Measurements from ENCODE around the gene VSNL1.
A peak's percentile ranks its signal among the peaks of the same experiment; 100 is the strongest.

Gene VSNL1

DNA sequence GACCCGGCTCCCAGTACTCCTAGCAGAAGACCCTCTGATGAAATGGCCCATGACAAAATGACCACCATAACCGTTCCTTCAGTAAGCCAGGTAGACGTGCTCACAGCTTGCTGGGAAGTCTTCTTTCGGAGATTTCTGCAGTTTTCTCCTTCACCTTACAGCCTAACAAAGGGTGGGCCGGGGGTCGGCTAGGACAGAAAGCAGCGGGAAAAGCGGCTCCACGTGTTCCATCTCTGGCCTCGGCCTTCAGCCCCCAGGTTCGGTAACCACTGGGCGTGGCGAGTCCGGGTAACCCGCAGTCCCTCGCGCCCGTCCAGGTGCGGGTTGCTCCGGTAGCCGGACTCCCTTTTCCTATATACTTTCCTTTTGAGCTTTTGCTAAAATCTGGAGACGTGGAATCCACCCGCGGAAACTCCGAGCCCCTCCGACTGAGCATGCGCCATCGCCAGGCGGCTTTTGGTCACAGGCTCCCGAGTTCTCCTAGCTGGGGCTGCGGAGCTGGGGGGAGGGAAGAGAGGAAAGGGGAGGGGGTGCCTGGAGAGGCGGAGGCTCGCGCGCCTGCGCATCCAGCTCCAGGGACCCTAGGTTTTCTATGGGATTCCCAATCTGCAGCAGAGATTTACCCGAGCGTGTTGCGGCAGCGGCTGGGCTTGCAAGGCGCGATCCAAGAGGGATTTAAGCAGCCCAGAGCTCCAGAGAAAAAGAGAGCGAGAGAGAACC, at the start of gene VSNL1:
Gene VSNL1 (plus strand): TSS at position 604 of the 720 bp plus-strand sequence. CDS start 51,379 bp downstream, outside the sequence.
- peak; percentile 39 to 83 for DNase-seq (ENCODE audit: low read depth in 2 of 2)
- peak within 1 kb of the TSS; percentile 41 to 54 for H3K4me3 ChIP-seq (replicated peaks in 1 of 2; ENCODE audit: low read depth in 2 of 2, low read length in 2 of 2)
- TF ChIP-seq, protein P1, sequence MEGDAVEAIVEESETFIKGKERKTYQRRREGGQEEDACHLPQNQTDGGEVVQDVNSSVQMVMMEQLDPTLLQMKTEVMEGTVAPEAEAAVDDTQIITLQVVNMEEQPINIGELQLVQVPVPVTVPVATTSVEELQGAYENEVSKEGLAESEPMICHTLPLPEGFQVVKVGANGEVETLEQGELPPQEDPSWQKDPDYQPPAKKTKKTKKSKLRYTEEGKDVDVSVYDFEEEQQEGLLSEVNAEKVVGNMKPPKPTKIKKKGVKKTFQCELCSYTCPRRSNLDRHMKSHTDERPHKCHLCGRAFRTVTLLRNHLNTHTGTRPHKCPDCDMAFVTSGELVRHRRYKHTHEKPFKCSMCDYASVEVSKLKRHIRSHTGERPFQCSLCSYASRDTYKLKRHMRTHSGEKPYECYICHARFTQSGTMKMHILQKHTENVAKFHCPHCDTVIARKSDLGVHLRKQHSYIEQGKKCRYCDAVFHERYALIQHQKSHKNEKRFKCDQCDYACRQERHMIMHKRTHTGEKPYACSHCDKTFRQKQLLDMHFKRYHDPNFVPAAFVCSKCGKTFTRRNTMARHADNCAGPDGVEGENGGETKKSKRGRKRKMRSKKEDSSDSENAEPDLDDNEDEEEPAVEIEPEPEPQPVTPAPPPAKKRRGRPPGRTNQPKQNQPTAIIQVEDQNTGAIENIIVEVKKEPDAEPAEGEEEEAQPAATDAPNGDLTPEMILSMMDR (IDR thresholded peaks at IDR 0.05; ENCODE audit: low read depth, low read length) = no peak

- DNase-seq (ENCODE audit: low read depth in 2 of 2) = no peak
- H3K4me3 ChIP-seq (replicated peaks in 1 of 2; ENCODE audit: low read depth in 2 of 2, low read length in 2 of 2) = no peak overlapping the region
- TF ChIP-seq, protein P1 (IDR thresholded peaks at IDR 0.05; ENCODE audit: low read depth, low read length) = no peak
These were observed 44.9 kb upstream of the VSNL1 start for GRCh38 chr2:17495590-17495989.

DNA sequence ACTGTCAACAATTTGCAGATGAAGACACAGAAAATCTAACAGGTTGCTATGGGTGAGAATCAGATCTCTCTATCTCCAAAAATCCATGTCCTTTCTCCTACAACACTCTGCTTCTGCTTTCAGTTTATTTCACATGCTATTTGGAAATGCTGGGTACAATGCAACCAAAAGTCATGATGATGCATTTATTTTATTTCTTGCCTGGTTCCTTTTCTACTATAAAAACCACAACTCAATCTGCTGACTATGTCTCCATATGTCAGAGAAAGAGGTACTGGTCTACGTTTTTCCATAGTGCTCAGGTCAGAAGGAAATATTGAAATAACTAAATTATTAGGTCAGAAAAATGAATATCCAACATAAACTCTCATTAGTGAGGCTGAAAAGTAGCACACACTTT, 42.8 kb upstream of the VSNL1 start:
- no peak for DNase-seq (ENCODE audit: low read depth in 2 of 2)
- TF ChIP-seq, protein P1 (IDR thresholded peaks at IDR 0.05; ENCODE audit: low read depth, low read length) = no peak
- H3K4me3 ChIP-seq (replicated peaks in 1 of 2; ENCODE audit: low read depth in 2 of 2, low read length in 2 of 2) = no peak overlapping the region

GRCh38 chr2:17506736-17507616, 33.5 kb upstream of the VSNL1 start:
- DNase-seq (ENCODE audit: low read depth in 2 of 2) = peak in 1 of 2 donors; percentile 8
- TF ChIP-seq, protein P1 (IDR thresholded peaks at IDR 0.05; ENCODE audit: low read depth, low read length) = no peak
- no peak overlapping the region for H3K4me3 ChIP-seq (replicated peaks in 1 of 2; ENCODE audit: low read depth in 2 of 2, low read length in 2 of 2)

- TF ChIP-seq, protein P1 (IDR thresholded peaks at IDR 0.05; ENCODE audit: low read depth, low read length) = no peak
These were observed 24.8 kb upstream of the VSNL1 start for GRCh38 chr2:17515652-17516051.

GRCh38 chr2:17517481-17518211, 22.9 kb upstream of the VSNL1 start:
- peak overlapping the region; percentile 43 to 50 for H3K4me3 ChIP-seq (replicated peaks in 1 of 2; ENCODE audit: low read depth in 2 of 2, low read length in 2 of 2)
- TF ChIP-seq, protein P1 (IDR thresholded peaks at IDR 0.05; ENCODE audit: low read depth, low read length) = no peak
- DNase-seq (ENCODE audit: low read depth in 2 of 2) = peak in 1 of 2 donors; percentile 6

More at GRCh38 chr2:17515652-17516051, 24.8 kb upstream of the VSNL1 start:
- no peak overlapping the region for H3K4me3 ChIP-seq (replicated peaks in 1 of 2; ENCODE audit: low read depth in 2 of 2, low read length in 2 of 2)
- DNase-seq (ENCODE audit: low read depth in 2 of 2) = no peak
